Measurements from ENCODE around the gene ATP8A2. TPM values are rescaled to one million over a fixed set of nuclear protein-coding genes. Genes with fewer than 3 reads are reported as not detected.

The ATP8A2 gene
- total and polyA plus RNA-seq, 2 of the 4 experiments (the other 2 are of a cell fraction), result 0.02 to 0.18 TPM

GRCh38 chr13:25844559-25845434, 473.0 kb downstream of the ATP8A2 start:
- Histone ChIP-seq H4K20me1 (ENCODE audit: insufficient read depth, low read length) (no peaks in the 10 kb centered on the region), H3K18ac (ENCODE audit: low read depth, low read length) (no peak overlapping the region), H3K14ac (replicated peaks; ENCODE audit: low read depth, low read length) (no peak overlapping the region), H4K8ac (ENCODE audit: low read depth in 2 of 2, low read length in 2 of 2) (no peak overlapping the region), H3K9ac (ENCODE audit: low read depth, low read length) (no peak overlapping the region), H2BK120ac (ENCODE audit: low read depth, low read length) (no peak overlapping the region), H3K27ac (ENCODE audit: insufficient read depth, low read length) (no peak overlapping the region), H2AK9ac (replicated peaks; ENCODE audit: low read depth, low read length, poor library complexity) (no peak overlapping the region), H3K9me3 (ENCODE audit: control insufficient read depth, insufficient read depth, low read length) (peaks cover 2% of the 10 kb centered on the region), H3K4me1 (ENCODE audit: control insufficient read depth, insufficient read depth, low read length) (no peaks in the 10 kb centered on the region), H2AK5ac (ENCODE audit: low read depth, low read length) (no peak overlapping the region), H3K36me3 (ENCODE audit: control insufficient read depth, insufficient read depth, low read length) (no peaks in the 10 kb centered on the region), H3K23ac (ENCODE audit: low read depth, low read length) (no peak overlapping the region), H3K56ac (ENCODE audit: extremely low read depth, insufficient read depth, low read length) (no peak overlapping the region), H2BK20ac (ENCODE audit: low read depth, low read length) (no peak overlapping the region), H3K9me1 (ENCODE audit: insufficient read depth, low read length) (no peaks in the 10 kb centered on the region), H2BK5ac (ENCODE audit: low read depth, low read length, poor library complexity, severe bottlenecking) (no peak overlapping the region), H3K4ac (ENCODE audit: low read depth, low read length) (no peak overlapping the region), H3K4me2 (ENCODE audit: low read depth, low read length) (no peak overlapping the region), H3K4me3 (ENCODE audit: insufficient read depth, low read depth, low read length) (no peak overlapping the region), H4K91ac (ENCODE audit: insufficient read depth, low read depth, low read length) (no peak overlapping the region), H2AFZ (replicated peaks; ENCODE audit: low read length, poor library complexity) (no peak overlapping the region), H3K79me1 (ENCODE audit: low read depth in 1 of 2, low read length in 2 of 2) (no peaks in the 10 kb centered on the region), H4K5ac (ENCODE audit: low read depth, low read length) (no peak overlapping the region), H3K27me3 (ENCODE audit: control insufficient read depth, insufficient read depth, low read length) (no peaks in the 10 kb centered on the region), H2BK15ac (ENCODE audit: low read depth, low read length) (no peak overlapping the region)
- in situ Hi-C loops (cut with MboI; ENCODE audit: low sequenced_read_pairs) (no loop called here), intact Hi-C loops (cut with micrococcal nuclease) (no loop called here), dilution Hi-C loops (cut with HindIII; ENCODE audit: low sequenced_read_pairs, unreplicated experiment) (no loop called here)
- BruUV-seq (replicated peaks), result no TSS peak
- CTCF ChIA-PET, result interaction anchor here (0.6 kb wide), 1 partner anchor 28 kb away, joined by 3 read pairs; no protein-coding TSS in a partner anchor
- ATAC-seq (ENCODE audit: low read depth) (no peak), DNase-seq (no peak)
- WGBS, 2 experiments (ENCODE audit: extremely low coverage in 2 of 2, insufficient read length in 1 of 2), result no CpG with 5 or more reads among the region's 7 CpGs
- POLR2A ChIA-PET (ENCODE audit: unreplicated experiment), result no interaction called here
- TF ChIP-seq USF2 (IDR thresholded peaks at IDR 0.05; ENCODE audit: low read depth, low read length) (no peak), RFX5 (IDR thresholded peaks at IDR 0.05; ENCODE audit: low read depth, low read length) (no peak), MAZ (IDR thresholded peaks at IDR 0.05; ENCODE audit: borderline replicate concordance, low read depth, low read length) (no peak), RCOR1 (IDR thresholded peaks at IDR 0.05; ENCODE audit: insufficient replicate concordance, low read length) (no peak), BHLHE40 (IDR thresholded peaks at IDR 0.05; ENCODE audit: low read depth, low read length) (no peak), ELK1 (IDR thresholded peaks at IDR 0.05; ENCODE audit: borderline replicate concordance, low read depth, low read length) (no peak), CHD1 (IDR thresholded peaks at IDR 0.05; ENCODE audit: low read depth, low read length) (no peak), FOS (IDR thresholded peaks at IDR 0.05; ENCODE audit: low read depth, low read length) (no peak), RAD21 (IDR thresholded peaks at IDR 0.05; ENCODE audit: low read length) (no peak), NFE2L2 (IDR thresholded peaks at IDR 0.05; ENCODE audit: low read depth, low read length) (no peak), CEBPB (IDR thresholded peaks at IDR 0.05; ENCODE audit: low read depth, low read length) (no peak), SMC3 (IDR thresholded peaks at IDR 0.05; ENCODE audit: low read depth, low read length) (no peak), MAFK (IDR thresholded peaks at IDR 0.05; ENCODE audit: low read depth, low read length) (no peak), POLR2A (IDR thresholded peaks at IDR 0.05; ENCODE audit: low read depth, low read length) (no peak), MXI1 (IDR thresholded peaks at IDR 0.05; ENCODE audit: borderline replicate concordance, low read depth, low read length) (no peak)
